IPS-NIHi7 (cell line): ENCODE measurements around the gene CES2.
"Not testable (repeated sequence)": the region's sequence is repeated elsewhere in the genome, so short reads cannot be mapped to it uniquely, and the experiment has no call there.

ENCODE experiments used
- DNase-seq: peaks from one replicate; pipeline ENCODE4 v3.0.0; 2012; ENCODE audit warnings: mixed read lengths; ENCODE audit errors: extremely low spot score

The CES2 gene

GRCh38 chr16:66934839-66935313 is 440 bp upstream of the CES2 start:
- DNase-seq, result not testable (repeated sequence)

GRCh38 chr16:66936462-66936861 is 1.1 kb downstream of the CES2 start:
- no peak for DNase-seq

DNA sequence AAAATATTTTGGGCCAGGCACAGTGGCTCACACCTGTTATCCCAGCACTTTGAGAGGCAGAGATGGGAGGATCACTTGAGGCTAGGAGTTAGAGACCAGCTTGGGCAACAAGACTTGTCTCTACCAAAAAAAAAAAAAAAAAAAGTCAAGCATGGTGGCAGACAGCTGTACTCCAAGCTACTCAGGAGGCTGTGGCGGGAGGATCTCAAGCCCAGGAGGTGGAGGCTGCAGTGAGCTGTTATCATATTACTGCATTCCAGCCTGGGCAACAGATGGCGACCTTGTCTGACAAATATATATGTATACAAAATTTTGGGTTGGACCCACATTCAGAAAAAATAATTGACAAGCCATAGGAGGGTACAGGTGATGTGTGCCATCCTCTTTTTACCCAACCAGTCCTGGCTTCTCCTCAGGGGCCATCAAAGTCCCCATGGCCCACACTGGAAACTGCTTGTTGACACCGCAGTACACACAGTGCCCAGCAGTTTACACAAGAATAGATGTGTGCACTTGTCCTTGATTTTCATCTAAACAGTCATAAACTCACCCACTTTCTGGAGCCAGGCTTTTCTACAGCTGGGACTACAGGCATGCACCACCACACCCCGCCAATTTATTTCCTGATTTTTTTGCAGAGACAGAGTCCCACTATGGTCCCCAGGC is 1.7 kb downstream of the CES2 start:
- DNase-seq, result no peak

GRCh38 chr16:66937725-66938337 is 2.5 kb downstream of the CES2 start:
- DNase-seq, result no peak

GRCh38 chr16:66939366-66939765 is 4.0 kb downstream of the CES2 start:
- DNase-seq, result no peak

- no peak for DNase-seq
Measured at GRCh38 chr16:66940236-66940635, 4.9 kb downstream of the CES2 start.

DNA sequence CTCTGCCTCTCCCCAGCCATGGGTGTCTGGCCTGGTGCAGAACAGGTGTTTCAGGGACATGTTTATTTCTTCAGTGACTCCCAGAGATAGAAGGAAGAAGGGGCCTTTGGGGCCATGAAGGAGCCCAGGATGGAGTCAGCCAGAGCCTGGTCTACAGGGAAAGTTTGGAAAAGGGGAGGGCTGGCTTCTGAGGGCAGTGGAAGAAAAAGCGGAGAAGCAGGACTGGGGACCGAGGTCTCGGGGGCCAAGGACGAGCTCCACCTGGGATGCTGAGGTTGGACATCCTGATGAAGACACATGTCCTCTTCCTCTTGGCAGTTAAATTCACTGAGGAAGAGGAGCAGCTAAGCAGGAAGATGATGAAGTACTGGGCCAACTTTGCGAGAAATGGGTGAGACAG is 7.7 kb downstream of the CES2 start:
- DNase-seq, result no peak

DNA sequence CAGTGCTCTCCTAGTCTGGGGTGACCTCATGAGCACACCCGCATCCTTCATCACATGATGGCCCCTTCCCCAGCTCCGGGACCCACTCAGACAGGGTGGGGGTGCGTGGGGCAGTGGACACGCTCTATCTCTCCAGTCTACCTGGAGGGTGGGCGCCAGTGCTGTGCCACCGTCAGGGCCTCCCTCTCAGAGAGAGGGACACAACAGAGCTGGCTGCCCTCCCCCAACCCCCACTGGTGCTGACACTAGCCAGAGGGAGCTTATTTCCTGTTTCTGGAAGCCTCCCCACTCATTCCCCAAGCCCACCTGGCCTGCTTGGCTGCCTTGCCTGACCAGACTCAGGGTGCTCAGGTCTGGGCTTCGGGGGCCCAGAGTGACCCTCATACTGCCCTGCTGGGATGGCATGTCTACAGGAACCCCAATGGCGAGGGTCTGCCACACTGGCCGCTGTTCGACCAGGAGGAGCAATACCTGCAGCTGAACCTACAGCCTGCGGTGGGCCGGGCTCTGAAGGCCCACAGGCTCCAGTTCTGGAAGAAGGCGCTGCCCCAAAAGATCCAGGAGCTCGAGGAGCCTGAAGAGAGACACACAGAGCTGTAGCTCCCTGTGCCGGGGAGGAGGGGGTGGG is 8.2 kb downstream of the CES2 start:
- DNase-seq, result no peak

DNA sequence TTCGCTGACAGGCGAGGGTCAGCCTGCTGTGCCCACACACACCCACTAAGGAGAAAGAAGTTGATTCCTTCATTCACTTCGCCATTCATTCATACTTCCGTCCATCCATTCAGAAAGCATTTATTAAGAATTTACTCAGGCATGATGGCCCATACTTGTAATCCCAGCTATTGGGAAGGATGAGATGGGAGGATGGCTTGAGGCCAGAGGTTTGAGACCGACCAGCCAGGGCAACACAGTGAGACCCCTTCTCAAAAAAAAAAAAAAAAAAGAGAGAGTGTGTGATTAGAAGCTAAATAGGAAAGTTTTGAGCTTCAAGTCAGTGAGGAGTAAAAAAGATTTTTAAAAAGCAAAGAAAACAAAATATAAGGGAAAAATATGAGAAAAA is 8.7 kb downstream of the CES2 start:
- DNase-seq, result no peak

DNA sequence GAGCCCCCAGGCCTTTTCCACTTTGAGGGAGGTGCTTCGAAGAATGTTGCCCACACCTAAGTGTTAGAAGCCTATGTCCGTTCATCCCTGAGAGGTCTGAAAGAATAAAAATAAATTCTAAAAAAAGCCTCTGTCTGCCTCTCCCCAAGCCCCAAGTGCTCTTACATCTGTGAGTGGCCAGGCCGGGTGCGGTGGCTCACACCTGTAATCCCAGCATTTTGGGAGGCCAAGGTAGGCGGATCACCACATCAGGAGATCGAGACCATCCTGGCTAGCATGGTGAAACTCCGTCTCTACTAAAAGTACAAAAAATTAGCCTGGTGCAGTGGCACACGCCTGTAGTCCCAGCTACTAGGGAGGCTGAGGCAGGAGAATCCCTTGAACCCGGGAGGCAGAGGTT is 9.7 kb downstream of the CES2 start:
- not testable (repeated sequence) for DNase-seq

DNA sequence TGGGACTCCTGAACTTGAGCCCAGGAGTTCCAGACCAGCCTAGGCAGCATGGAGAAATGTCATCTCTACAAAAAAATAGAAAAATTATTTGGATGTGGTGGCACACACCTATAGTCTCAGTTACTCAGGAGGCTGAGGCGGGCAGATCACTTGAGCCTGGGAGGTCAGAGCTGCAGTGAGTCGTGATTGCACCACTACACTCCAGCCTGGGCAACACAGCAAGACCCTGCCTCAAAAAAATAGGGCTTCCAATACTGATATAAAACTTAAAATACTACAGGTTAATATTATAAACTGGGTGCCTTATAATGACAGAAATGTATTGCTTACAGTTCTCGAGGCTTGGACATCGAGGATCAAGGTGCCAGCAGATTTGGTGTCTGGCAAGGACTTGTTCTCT is 10.6 kb downstream of the CES2 start:
- DNase-seq, result no peak

GRCh38 chr16:66946541-66946940 is 11.2 kb downstream of the CES2 start:
- no peak for DNase-seq

GRCh38 chr16:66946974-66947301 is 11.6 kb downstream of the CES2 start:
- no peak for DNase-seq

DNA sequence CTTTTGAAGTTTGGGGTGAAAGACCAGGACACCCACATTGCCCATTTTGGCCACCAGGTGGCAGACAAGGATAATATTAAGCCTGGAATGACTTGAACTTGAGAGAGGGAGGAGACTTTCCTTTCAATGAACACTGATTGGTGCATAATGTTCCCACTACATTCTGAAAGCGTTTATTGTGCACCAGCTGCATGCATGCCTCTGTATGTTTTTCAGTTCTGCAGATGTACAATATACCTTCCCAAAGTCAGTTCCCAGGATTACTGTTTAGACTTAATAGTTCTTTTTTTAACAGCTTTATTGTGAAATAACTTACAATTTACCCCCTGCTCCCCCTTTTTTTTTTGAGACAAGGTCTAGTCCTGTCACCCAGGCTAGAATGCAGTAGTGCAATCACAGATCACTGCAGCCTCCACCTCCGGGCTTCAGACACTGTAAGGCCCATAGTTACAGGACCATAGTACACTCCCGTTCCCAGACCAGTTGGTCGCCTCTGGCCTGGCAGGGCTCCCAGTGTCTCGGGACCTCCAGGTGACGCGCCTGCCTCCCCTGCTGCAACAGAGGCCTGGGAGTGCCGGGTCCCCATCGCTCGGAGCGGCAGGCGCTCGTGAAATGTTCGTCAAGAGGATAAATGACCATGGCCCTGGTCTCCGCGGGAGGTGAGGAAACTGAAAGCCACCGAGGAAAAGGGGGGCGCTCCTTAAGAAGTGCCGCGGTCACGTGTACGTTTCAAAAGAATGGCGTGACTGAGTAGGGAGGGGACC is 12.2 kb downstream of the CES2 start:
- DNase-seq, result peak; percentile 87

DNA sequence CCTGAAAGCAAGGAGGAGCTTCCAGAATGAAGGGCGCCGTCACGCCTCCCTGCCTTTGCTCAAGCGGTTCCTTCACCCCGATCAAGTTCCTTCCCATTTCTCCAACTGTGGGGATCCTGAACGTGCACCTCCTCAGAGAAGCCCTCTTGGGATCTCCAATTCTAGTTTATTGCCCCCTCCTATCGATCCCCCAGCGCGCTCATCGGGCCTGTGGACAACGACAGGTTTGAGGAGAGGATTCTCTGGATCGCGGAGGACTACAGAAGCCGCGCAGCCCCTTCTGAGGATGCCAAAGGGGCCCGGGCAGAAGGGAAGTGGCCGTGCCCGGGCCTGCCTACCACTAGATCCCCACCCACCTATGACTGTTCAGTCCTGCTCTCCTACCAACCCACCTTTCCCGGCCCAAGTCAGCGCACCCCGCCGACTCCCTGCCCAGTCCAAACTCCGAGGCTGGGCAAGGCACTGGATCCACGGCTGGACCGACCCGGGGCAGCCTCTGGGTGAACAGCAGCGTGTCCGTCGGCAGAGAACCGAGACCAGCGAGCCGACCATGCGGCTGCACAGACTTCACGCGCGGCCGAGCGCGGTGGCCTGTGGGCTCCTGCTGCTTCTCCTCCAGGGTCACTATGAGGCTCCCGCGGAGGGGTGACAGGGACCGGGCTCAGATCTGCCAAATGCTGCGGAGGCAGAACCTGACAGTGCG is 13.0 kb downstream of the CES2 start:
- no peak for DNase-seq

- no peak for DNase-seq
Measured at GRCh38 chr16:66948837-66949225, 13.5 kb downstream of the CES2 start.

DNA sequence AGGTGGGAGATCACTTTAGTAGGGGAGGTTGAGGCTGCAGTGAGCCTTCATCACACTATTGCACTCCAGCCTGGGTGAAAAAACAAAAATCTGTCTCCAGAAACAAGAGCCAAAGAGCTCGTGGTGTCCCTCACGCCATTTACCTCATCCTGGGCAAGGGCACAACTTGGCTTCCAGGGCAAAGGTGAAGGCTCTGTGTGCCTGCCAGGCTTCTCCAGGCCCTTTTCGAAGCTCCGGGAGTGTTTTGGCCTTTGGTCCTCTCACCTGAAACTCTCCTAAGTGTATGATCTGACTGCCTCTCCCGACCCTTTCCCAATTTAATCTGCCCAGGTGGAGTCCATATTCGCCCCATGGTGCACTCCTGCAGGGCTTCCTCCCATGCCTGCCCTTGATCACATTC is 14.2 kb downstream of the CES2 start:
- DNase-seq, result no peak

- no peak for DNase-seq
Measured at GRCh38 chr16:66950437-66950836, 15.1 kb downstream of the CES2 start.

DNA sequence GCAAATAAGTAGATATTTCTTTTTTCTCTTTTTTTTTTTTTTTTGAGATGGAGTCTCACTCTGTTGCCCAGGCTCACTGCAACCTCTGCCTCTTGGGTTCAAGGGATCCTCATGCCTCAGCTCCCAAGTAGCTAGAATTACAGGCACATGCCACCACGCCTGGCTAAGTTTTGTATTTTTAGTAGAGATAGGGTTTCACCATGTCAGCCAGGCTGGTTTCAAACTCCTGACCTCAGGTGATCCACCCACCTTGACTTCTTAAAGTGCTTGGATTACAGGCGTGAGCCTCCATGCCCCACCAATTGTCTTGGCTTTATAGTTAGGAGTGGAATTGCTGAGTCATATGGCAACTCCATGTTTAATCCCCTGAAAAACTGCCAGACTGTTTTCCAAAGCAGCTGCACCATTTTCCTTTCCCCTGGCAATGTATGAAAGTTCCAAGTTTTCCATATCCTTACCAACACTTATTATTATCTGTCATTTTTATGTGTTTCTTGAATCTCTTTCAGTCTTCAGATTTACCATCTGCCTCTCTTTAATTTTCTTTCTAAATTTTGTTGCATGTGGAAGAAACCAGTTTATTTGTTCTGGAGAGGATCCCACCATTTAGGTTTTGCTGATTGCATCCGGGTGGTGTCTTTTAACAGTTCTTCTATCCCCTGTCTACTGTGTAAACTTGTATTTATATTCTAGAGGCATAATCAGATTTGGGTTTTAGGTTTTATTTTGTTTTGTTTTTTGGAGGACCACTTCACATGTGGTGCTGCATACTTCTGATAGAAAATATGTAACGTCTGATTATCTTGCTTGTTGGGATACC is 15.9 kb downstream of the CES2 start:
- DNase-seq, result no peak

DNA sequence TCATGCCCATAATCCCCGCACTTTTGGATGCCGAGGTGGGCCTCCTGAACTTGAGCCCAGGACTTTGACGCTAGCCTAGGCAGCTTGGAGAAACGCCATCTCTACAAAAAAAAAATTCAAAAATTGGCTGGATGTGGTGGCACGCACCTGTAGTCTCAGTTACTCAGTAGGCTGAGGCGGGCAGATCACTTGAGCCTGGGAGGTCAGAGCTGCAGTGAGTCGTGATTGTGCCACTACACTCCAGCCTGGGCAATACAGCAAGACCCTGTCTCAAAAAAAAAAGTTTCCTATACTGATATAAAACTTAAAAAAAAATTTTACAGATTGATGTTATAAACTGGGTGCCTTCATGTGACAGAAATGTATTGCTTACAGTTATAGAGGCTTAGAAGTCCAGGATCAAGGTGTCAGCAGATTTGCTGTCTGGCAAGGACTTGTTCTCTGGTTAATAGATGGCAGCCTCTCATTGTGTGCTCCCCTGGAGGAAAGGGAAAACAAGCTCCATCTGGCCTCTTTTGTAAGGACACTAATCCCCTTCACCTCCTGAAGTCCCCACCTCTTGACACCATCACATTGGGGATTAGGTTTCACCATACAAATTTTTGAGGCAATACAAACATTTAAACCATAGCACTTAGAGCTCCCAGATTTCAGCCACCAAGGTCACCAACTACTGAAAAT is 17.3 kb downstream of the CES2 start:
- no peak for DNase-seq
